GM19351 (cell line): ENCODE measurements around the gene GARIN5B.
A peak's percentile ranks its signal among the peaks of the same experiment; 100 is the strongest.
"Not testable (repeated sequence)": the region's sequence is repeated elsewhere in the genome, so short reads cannot be mapped to it uniquely, and the experiment has no call there.

ENCODE experiments used
- ATAC-seq: cut with Tn5 transposase; IDR thresholded peaks from one replicate; pipeline ENCODE4 v1.9.1; 2021; ENCODE audit warnings: mild to moderate bottlenecking, moderate library complexity; ENCODE audit not compliant: unreplicated experiment

Gene GARIN5B

DNA sequence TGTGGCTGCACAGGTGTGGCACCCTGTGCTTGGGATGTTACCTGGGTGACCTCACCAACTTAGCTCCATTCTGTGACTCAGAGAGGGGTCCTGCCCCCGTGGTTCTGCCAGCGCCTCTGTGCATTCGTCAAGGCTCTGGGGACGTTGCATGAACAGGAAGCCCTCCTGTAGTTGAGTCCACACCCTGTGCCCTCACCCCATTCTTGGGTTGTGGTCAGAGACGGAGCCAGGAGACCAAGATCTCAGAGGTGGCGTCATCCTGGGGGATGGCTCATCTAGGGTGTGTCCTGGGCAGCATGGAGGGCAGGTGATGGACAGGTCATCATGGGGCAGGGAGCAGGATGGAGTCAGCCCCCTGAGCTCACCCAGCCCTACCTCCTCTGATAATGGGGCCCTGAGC is 11.0 kb downstream of the GARIN5B start:
- no peak for ATAC-seq

- ATAC-seq = no peak
These were observed 12.3 kb downstream of the GARIN5B start for GRCh38 chr19:55350620-55351315.

DNA sequence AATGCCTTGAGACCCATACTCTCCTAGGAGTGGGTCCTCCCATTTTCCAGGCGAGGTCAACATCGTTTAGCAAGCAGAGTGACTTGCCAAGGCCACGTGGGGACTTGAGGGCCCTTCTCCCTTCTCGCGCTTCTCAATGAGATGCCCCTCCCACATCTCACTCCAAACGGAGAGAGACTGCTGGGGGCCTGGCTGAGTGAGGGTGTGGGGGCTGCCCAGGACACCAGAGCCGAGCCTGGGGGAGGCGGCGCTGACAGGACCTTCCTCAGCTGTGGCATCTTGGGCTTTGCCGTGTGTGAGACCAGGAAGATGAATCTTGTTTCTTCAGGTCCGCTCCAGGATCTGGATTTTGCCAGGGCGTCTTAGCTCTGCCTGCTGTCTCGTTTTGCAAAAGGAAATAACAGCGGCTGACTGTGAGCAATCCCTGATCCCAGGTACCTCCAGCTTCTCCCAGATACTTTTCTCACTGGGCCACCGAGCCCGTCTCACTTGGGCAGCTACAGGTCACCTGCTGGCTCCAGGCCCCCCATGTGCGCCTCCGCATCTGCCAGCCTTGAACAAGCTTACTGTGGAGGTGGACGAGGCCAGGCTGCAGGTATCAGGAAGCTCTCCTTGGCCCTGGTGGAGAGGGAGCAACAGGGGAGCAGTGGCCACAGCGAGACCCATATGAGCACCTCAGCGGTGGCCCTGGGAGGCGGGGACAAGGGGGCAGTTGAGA is 14.6 kb downstream of the GARIN5B start:
- no peak for ATAC-seq

DNA sequence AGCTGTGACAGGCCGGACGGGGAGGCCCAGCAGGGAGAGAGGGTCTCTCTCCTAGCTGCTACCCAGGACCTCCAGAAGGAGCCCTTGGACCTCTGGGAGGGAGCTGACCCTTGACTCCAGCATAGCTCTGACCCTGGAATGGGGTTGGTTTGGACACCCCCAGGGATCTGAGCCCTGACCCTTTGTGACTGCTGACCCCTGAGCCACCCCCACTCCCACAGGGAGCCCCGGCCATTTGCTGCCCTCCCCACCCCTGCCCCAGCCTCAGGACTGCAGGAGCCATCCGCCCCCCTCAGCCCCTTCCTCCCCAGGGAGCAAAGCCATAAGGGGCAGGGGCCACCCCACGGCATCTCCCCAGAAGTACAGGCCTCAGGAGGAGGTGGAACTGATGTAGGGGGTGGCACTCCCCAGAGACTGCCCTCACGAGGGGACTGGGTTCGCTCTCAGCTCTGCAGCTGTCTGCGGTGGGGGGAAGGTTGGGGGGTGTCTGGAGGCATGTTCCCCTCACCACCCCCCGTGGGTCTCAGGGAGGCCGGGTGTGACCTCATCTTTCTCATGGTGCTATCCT is 15.5 kb downstream of the GARIN5B start:
- ATAC-seq = no peak

DNA sequence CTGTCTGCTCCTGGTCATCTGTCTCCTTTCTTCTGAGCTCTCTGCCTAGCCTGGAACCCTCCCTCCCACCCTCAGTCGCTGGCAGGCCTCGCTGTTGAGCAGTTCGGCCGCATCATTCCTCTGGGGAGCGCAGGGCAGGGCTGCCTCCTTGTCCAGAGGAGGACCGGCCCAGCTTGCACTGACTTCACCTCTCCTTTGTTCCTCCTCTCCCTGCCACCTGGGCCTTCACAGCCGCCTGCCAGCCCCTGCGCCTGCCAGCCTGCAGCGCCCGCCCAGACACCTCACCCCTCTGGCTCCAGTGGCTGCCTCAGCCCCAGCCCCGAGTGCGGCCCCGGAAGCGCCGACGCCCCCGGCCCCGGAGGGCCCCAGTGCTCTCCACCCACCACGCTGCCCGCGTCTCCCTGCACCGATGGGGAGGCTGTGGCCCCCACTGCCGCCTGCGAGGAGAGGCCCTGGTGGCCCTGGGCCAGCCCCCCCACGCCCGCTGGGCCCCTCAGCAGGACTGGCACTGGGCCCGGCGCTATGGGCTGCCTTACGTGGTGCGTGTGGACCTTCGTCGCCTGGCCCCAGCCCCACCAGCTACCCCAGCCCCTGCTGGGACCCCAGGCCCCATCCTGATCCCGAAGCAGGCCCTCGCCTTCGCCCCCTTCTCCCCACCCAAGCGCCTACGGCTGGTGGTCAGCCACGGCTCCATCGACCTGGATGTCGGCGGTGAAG is 16.2 kb downstream of the GARIN5B start:
- no peak for ATAC-seq

GRCh38 chr19:55345818-55346724 is 17.0 kb downstream of the GARIN5B start:
- ATAC-seq = no peak

DNA sequence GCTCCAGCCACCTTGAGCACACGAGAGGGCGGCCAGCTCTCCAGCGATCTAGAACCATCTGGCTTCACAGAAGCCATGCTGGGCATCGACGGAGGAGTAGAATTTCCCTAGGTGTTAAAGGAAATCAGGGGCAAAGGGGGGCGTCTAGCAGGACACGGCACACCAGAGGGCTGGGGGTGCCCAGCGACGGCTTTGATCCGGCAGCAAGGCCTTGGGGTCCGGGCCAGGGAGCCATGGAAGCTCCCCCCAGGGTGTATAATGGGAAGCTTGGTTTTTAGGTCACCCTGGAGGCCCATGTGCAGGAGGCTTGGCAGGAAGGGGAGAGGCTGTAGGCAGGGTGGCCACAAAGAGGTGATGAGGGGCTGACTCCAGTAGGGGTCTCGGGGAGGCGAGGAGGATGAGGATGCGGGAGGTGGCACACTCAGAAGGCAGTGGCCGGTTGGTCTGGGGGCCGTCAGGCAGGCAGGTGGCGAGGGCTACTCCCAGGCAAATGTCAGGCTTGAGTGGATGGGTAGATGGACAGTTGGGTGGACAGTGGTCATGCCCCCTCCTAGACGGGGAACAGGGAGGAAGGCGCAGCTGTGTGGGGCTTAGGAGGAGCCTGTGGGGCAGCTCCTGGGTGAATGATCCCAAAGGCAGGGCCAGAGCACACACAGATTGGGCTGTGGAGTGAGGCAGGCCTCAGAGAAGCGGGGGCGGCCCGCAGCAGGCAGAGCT is 17.8 kb downstream of the GARIN5B start:
- no peak for ATAC-seq

GRCh38 chr19:55344444-55344843 is 18.6 kb downstream of the GARIN5B start:
- ATAC-seq = no peak

GRCh38 chr19:55341595-55342531 is 21.2 kb downstream of the GARIN5B start:
- no peak for ATAC-seq

DNA sequence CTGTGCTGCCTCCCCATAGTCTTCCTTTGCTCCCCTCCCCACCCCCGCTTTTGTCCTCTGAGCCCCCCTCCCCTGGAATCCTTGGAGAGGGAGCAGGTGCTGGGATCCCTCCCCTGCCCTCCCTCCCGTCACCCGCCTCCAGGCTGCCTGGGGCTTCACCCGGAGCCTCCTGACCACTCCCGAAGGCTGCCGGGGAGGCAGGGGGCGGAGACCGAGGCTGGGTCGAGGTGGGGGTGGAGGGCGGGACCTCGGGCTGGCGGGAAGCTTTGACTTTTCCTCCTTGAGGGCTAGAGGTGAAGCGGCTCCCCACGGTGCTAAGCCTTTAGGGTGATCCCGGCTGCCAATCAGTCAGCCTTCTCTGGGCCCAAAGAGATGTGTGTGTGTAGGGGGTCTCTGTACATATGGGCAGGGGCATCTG is 21.9 kb downstream of the GARIN5B start:
- ATAC-seq = no peak

DNA sequence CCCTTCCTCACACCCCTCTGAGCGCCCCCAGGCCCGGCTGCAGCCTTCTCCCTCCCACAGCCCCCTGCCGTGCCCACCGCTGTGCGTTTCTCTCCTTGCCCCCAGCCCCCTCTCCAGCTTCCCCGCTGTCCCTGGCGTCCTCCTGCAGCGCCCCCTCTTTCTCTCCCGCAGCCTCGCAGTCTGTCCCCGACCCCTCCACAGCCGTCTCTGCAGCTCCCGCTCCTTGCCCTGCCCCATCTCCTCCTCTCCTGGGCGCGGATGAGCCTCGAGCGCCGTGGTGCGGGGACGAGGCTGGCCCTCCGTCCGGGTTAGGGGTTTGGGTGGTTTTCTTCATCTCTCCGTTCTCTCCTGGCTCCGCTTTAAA is 22.3 kb downstream of the GARIN5B start:
- ATAC-seq = no peak

DNA sequence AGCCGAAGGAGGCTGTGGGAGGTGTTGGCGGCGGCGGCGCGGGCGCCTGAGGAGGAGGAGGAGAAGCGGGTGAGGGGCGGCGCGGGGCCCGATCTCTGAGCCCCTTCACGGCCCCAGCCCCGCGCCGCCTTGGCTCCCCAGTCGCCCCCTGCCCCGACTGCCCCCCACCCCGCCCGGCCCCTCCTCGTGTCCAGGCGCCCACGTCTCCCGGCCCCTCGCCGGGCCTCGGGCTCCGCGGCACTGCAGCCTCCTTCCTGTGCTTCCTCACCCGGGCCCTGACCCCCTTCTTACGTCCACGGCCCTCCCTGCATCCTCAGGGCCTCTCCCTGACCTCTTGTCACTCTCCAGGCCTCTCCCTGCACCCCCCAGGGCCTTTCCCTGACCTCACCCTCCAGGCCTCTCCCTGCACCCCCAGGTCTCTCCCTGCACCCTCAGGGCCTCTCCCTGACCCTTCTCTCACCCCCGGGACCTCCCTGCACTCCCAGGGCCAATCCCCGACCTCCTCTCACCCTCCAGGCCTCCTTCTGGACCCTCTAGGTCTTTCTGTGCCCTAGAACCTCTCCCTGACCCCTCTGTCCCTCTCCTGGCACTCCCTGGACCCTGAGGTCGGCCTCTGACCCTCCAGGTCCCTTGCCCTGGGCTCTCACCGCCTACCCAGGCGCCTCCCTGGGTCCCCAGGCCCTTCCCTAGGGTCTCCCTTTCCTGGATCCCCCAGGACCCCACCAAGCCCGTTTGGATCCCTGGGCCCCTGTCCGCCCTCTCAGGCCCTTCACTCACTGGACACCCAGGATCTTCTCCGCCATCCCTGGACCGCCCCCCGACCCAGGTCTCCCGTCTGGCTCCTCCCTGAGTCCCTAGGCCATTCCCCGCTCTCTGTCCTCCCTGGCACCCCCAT is 22.9 kb downstream of the GARIN5B start:
- no peak for ATAC-seq

DNA sequence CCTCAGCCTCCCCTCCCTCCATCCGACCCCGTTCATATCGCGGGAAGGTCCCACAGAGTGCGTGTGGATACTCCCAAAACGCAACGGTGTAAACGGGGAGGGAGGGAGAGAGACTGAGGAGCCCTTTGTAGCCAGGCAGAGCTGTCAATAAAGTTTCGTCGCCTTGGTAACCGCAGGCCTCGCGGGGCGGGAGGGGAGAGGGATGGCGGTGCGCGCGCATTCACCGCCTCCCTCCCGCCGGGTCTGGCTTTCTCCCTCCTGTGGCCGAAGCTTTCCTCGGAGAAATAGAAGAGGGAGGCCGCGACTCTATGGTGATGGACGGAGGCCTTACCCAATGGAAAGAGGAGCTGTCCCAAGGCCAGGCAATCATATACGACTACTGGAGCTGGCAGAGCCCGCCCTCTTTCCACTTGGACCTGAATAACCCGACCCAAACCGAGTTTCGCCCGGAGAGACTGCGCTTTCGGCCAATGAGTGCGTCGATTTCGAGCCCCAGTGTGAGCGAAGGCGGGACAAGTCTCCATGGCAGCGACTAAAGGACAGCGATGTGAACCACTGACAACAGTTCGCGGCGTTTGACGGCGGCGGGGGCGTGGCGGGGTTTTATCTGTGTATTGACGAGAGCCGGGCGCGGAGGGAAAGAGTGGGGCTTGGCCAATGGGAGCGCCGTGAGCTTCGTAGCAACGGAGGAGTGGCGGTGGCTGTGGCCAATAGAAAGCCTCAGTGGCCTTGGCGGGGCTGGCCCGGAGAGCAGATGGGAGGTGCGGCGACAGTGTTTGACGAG is 23.8 kb downstream of the GARIN5B start, which contains the start of gene KMT5C:
Gene KMT5C (plus strand): TSS at position 772 of the 784 bp plus-strand sequence. CDS start 2,061 bp downstream, outside the sequence.
- peak; percentile 80 for ATAC-seq

- ATAC-seq = no peak
These were observed 27.0 kb downstream of the GARIN5B start for GRCh38 chr19:55336101-55336500.

DNA sequence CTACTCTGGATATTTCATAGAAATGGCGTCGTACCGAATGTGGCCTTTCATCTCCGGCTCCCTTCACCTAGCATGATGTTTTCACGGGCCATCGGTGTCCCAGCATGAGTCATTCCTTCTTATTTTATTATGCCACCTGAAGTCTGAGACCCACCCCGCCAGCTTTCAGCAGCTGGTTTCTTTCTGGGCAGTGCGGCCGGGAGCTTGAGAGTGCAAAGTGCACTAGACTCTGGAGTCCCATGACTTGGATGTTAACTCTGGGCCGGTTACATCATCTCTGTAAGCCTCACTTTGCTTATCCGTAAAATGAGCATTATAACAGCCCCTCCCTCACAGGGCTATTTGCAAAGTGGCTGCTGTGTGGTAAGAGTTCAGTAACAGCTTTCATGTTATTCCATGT is 29.2 kb downstream of the GARIN5B start:
- ATAC-seq = no peak

- ATAC-seq = not testable (repeated sequence)
These were observed 33.3 kb downstream of the GARIN5B start for GRCh38 chr19:55329791-55330190.

DNA sequence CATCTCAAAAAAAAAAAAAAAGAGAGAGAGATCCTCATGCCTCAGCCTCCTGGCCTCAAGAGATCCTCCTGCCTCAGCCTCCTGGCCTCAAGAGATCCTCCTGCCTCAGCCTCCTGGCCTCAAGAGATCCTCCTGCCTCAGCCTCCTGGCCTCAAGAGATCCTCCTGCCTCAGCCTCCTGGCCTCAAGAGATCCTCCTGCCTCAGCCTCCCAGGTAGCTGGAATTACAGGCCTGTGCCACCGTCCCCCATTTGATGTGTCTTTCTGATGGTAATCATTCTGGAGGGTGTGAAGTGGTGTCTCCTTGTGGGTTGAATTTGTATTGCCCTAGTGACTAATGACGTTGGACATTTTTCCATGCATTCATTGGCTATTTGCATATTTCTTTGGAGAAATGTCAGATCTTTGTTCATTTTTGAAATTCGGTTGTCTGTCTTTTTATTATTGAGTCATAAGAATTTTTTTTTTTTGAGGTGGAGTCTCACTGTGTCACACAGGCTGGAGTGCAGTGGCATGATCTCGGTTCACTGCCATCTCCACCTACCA is 34.2 kb downstream of the GARIN5B start:
- not testable (repeated sequence) for ATAC-seq
